SHP77 (cell line): ENCODE measurements around the gene L3HYPDH.

Experiments used
- DNase-seq, 2 experiments: peaks; one replicate each; lab custom pipeline; 2025; lab: John Stamatoyannopoulos, UW

The L3HYPDH gene

DNA sequence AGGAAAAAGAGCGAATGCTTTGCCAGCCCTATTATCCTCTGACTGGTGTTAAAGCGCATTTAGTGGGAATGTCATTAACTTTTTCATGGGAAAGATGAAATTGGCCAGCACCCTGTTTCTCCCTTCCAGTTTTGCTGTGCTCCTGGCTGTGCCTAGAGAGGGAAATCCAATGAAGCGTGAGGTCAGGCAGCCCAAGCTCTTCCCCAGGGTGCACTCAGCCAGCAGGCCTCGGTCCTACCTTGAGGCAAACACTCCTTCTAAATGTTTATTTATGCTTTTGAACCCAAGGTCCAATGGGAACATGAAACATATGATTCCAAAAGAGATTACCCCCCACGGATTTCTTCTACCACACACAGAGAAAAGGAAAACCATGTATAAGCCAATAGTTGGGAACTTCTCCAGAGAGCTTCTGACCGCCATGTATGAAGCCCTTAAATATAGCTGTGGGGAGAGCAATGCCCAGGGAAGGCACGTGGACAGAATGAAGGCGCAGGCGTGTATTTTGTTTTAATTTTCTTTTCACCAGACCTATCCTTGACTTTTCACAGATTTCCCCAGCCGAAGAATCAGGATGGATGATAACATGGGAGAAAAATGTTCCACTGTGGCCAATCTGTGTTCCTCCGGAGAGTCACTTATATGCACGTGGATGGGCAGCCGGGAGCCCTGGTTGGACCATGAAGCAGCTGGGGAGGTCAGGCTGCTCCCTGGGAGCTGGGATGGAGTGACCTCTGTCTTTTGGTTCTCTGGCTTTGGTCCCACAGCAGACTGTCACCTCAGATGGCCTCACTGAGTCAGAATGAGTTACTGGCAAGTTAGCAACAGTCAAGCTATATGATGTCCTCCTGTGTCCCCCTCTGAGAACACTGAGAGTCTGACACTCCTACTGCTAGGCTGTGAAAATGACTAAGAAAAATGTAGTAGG lies 56.3 kb downstream of the L3HYPDH start:
- DNase-seq = no peak

DNA sequence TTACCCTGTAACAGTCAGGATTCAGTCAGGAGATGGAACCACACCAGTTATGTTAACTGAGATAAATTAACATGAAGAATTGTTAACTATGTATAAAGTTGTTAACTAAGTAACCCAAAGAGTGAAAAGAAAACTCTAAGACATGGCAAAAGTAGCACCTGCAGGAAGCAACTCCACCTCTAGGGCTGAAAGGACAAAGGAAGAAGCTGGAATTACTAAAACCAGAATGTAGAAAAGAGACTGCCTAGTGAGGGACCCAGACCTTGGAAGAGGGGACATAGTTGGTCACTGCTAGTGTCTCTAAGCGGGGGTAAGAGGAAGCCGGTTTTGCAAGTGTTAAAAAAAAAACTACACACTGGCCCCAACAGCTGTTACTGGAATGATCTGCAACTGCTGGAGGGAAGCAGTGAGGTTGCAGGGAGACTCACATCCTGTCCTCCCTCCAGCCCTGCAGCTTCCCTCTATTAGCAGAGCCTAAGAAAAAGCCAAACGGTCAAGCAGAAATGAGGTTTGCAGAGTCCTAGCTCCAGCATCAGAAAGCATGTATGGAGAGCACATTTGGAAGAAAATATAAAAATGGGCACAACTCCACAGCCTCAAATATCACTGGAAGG lies 58.8 kb downstream of the L3HYPDH start:
- DNase-seq = no peak

DNA sequence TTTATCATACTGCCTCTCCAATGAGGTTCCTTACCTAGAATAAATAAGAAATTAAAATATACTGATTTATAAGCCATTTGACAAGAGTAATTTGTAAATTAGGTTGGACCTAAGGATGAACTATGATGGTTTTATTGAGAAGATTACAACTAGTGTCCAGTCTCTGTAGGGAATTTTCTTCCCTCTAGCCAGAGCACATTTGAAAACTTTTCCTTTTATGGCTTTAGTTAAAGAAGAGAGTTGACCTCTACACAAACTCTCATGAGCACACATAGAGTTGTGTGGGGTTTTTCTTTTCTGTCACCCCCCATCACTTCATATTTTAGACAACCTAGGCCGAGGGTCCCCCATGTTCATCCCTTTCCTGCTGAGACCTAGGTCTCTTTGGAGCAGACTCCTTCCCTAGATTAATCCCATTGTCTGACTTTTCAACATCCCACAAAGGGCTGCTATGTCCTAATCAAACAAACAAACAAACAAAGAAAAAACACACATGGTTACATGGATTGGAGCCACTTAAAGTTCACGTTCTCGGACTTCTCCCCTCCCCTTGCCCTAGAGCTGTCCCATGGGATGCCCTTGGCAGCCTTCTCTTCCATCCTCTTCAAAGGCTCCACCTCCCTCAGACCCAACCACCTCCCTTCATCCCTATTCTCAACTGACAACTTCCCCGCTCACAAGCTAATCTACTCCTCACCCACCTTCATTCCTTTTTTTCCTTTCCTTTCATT lies 59.7 kb downstream of the L3HYPDH start:
- no peak for DNase-seq
